Measurements from ENCODE around the gene TMEM25.
A peak's percentile ranks its signal among the peaks of the same experiment; 100 is the strongest.
"Not testable (repeated sequence)": the region's sequence is repeated elsewhere in the genome, so short reads cannot be mapped to it uniquely, and the experiment has no call there.

Gene TMEM25

DNA sequence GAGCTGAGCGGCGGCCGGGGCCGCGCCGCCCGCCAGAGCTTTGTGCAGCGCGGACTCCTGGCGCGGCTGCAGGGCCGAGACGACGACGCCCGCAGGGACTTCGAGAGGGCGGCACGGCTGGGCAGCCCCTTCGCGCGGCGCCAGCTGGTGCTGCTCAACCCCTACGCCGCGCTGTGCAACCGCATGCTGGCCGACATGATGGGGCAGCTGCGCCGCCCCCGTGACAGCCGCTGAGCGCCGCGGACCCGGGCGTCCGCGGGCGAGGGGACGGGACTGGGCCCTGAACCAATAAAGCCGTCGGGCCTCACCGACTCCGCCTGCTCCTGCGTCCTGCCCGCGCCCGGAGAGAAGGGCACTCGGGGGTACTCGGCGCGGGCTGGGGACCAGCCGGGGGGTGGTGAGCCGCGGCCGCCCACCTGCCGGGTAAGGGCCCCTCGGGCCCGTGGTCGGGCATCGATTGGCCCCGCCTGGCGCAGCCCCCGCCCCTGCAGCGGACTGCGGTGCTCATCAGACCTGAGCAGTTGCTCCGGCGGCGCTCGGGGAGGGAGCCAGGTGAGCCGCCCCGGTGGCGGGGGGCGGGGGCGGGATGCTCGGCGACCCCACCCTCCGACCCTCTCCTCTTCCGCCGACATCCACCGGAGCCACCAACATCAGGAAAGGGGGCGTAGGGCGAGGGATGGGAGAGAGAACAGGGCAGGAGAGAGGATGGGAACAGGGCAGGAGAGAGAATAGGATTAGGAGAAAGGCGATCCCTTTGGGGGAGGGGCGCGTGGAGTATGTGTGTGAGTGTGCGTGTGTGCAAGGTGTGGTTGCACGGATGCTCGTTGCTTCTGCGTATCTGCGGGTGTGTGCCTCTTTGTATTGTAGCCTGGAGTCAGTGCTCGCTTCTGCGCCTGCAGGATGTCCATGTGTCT lies at the start of gene TMEM25:
Gene TMEM25 (plus strand): TSS at position 510 of the 914 bp plus-strand sequence. CDS start 610 bp downstream, outside the sequence.
- DNase-seq (ENCODE audit: low read depth, low spot score): peak; percentile 25

DNA sequence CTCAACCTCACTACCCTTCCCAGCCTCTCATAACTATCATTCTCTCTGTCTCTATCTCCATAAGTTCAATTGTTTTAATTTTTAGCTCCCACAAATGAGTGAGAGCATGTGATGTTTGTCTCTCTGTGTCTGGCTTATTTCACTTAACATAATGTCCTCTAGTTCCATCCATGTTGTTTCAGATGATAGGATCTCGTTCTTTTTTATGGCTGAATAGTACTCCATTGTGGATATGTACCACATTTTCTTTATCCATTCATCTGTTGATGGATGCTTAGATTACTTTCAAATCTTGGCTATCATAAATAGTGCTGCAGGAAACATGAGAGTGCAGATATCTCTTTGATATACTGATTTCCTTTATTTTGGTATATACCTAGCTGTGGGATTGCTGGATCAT lies 49.8 kb upstream of the TMEM25 start:
- not testable (repeated sequence) for DNase-seq (ENCODE audit: low read depth, low spot score)

DNA sequence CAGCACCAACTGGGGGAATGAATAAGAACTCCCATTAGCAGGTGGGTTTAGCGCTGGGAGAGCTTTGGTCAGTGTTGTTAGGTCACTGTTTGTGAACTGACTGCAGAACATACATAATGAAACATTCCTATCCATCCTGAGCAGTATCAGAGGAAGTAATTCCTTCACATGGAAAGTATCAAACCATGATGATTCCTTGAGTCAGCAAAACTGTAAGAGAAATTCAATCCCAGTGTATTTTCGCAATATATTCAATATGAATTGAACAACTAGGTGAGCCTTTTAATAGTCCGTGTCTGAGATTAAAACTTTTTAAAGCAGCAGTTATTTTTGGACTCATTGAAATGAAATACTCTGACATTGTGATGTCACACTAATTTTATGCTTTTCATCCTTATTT lies 46.6 kb upstream of the TMEM25 start:
- no peak for DNase-seq (ENCODE audit: low read depth, low spot score)

DNA sequence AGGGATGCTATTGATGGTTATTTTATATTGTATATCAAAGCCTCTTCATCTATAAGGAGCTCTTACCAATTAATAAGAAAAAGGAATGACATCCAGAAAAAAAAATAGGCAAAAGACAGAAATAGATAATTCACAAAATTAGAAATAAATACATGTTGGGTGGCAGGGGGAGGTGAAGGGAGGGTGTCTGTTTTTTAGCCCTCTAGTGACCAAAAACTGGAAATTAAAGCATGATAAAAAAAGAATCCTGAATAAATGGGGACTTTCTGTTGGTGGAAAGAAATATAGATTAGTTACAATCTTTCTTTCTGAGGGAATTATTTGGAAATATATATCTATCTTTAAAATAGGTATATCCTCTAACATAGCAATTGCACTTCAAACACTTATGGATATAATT lies 45.7 kb upstream of the TMEM25 start:
- no peak for DNase-seq (ENCODE audit: low read depth, low spot score)

- DNase-seq (ENCODE audit: low read depth, low spot score): peak; percentile 20
Measured at GRCh38 chr11:118488480-118489109, 42.4 kb upstream of the TMEM25 start.

DNA sequence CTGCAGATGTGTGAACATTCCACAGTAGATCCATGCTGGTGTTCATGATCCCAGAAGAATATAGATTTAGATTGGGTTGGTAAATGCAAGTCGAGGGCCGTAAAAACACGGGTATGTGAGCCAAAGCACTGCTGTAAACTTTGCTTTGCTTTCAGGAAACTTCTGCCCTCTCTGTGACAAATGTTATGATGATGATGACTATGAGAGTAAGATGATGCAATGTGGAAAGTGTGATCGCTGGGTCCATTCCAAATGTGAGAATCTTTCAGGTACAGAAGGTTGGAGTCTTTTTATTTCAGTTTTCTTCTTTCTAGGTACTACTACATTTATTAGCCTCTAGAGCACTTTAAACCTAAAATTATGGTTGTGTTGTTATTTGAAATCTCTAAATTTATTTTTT lies 40.0 kb upstream of the TMEM25 start:
- no peak for DNase-seq (ENCODE audit: low read depth, low spot score)

DNA sequence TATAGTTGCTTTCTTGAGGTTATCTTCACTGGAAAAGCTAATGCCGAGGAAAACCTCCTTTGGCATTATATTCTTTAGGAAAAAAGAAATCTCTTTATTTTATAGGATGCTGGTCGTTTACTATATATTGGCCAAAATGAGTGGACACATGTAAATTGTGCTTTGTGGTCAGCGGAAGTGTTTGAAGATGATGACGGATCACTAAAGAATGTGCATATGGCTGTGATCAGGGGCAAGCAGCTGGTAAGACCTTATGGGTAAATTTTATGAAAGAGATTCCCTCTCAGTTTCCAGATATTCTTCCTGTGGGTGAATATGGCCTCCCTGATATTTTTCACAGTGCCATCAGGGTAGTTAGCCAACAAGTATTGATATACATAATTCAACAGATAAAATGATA lies 33.2 kb upstream of the TMEM25 start:
- no peak for DNase-seq (ENCODE audit: low read depth, low spot score)

- no peak for DNase-seq (ENCODE audit: low read depth, low spot score)
Measured at GRCh38 chr11:118503216-118503615, 27.8 kb upstream of the TMEM25 start.

- no peak for DNase-seq (ENCODE audit: low read depth, low spot score)
Measured at GRCh38 chr11:118511601-118512000, 19.4 kb upstream of the TMEM25 start.

DNA sequence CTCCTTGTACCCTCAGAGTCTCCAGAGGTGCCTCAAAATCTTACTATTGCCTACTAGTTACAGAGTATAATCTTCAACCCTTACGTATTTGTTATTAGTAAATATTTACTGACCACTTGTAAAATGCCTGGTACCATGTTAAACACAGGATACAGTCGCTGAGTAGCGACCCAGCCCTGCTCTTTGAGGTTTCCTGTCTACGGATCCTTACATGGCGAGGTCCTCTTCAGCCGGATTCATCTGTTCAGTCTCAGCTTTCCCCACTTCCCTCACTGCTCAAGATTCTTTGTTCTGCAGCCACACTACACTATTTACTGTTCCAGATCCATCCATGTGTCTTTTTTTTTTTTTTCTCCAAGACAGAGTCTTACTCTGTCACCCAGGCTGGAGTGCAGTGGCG lies 16.9 kb upstream of the TMEM25 start:
- no peak for DNase-seq (ENCODE audit: low read depth, low spot score)

GRCh38 chr11:118519549-118519948 lies 11.4 kb upstream of the TMEM25 start:
- DNase-seq (ENCODE audit: low read depth, low spot score): no peak

- no peak for DNase-seq (ENCODE audit: low read depth, low spot score)
Measured at GRCh38 chr11:118521892-118522311, 9.1 kb upstream of the TMEM25 start.

- peak; percentile 57 for DNase-seq (ENCODE audit: low read depth, low spot score)
Measured at GRCh38 chr11:118522571-118523072, 8.4 kb upstream of the TMEM25 start.

DNA sequence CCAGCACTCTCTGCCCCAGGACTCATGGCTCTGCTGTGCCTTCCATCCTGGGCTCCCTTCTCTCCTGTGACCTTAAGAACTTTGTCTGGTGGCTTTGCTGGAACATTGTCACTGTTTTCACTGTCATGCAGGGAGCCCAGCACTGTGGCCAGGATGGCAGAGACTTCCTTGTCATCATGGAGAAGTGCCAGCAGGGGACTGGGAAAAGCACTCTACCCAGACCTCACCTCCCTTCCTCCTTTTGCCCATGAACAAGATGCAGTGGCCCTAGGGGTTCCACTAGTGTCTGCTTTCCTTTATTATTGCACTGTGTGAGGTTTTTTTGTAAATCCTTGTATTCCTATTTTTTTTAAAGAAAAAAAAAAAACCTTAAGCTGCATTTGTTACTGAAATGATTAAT lies 6.6 kb upstream of the TMEM25 start:
- DNase-seq (ENCODE audit: low read depth, low spot score): no peak

GRCh38 chr11:118524757-118525470 lies 6.1 kb upstream of the TMEM25 start:
- DNase-seq (ENCODE audit: low read depth, low spot score): no peak

- no peak for DNase-seq (ENCODE audit: low read depth, low spot score)
Measured at GRCh38 chr11:118526688-118527087, 4.3 kb upstream of the TMEM25 start.

GRCh38 chr11:118527109-118527508 lies 3.9 kb upstream of the TMEM25 start, which contains the start of gene TTC36:
TTC36 (plus strand) TSS chr11:118527474; CDS start chr11:118527495, 21 bp downstream.
- no peak for DNase-seq (ENCODE audit: low read depth, low spot score)

DNA sequence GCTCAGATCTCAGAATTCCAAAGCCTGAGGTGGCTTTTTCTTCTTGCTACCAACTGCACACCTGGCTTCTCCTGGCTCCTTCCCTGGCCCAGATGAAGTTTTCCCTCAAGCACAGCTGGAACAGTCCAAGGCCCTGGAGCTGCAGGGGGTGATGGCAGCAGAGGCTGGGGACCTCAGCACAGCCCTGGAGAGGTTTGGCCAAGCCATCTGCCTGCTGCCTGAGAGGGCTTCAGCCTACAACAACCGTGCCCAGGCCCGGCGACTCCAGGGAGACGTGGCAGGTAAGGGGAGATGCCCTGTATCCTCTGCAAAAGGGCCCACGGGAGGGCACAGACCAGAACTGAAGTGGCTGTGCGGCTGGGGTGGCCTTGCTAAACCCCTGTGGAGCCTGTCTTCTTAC lies 2.5 kb upstream of the TMEM25 start:
- DNase-seq (ENCODE audit: low read depth, low spot score): no peak

DNA sequence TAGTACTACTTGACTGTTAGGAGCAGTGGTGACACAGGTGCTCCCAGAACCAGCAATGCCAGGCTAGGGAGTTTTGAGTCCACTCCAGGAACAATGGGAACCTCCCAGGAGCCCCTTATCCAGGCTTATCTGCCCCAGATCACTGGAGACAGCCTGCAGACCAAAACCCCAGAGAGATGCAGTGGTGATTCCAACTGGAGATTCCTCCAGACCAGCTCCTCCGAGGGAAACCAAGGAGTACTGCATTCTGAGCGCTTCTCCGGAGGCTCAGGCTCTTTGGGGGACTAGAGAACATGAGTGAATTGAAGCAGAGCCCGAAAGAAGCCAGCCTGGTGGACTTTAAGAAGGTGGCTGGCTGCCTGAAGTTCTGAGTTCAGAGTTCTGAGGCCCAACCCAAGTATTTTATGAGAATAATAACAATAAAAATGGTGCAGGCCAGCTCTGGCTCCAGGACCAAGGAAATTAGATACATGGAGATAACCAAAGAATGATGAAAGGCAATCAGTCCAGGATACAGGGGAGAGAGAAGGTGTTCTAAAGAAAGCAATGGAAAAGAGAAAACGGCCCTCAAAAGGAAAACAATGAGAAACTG lies 1.3 kb upstream of the TMEM25 start:
- no peak for DNase-seq (ENCODE audit: low read depth, low spot score)

GRCh38 chr11:118530180-118530682 lies 761 bp upstream of the TMEM25 start:
- no peak for DNase-seq (ENCODE audit: low read depth, low spot score)

DNA sequence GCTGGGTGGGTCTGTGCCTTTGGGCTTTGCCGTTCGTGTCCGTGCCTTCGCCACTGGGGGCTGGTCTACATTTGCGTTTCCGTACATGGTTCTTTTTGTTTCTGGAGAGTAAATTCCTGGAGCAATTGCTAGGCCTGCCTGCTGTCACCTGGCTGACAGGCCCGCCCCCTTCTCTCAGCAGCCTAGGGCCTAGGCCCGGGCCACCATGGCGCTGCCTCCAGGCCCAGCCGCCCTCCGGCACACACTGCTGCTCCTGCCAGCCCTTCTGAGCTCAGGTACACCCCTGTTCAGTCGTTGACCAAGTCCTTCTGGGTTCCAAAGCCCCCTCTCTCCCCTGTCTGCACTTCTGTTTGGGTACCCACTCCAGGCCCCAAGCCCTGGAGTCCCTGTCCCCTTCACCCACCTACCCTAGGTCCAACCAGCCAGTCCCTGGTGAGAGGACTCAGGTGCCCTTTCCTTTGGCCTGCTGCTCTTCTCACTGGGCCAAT lies 649 bp downstream of the TMEM25 start:
- no peak for DNase-seq (ENCODE audit: low read depth, low spot score)

Data from iPS DF 19.7 (cell line).